HEK293 (cell line): ENCODE measurements around the gene STXBP5L.

Source experiments
- AEBP2 ChIP-seq: fragments of 450-650 bp; formaldehyde crosslinking; IDR thresholded peaks from 2 replicates; pipeline ENCODE4 v1.5.1; 2016; ENCODE audit warnings: missing biosample characterization, missing genetic modification characterization, borderline replicate concordance
- BCL6B ChIP-seq: fragments of 450-650 bp; formaldehyde crosslinking; IDR thresholded peaks from 2 replicates; pipeline ENCODE4 v1.5.1; 2017; ENCODE audit warnings: missing biosample characterization, missing genetic modification characterization
- GFI1B ChIP-seq: fragments of 450-650 bp; formaldehyde crosslinking; IDR thresholded peaks from 2 replicates; pipeline ENCODE4 v1.5.1; 2016; ENCODE audit warnings: missing biosample characterization, missing genetic modification characterization
- HIC1 ChIP-seq: fragments of 450-650 bp; formaldehyde crosslinking; IDR thresholded peaks from 2 replicates; pipeline ENCODE4 v1.5.1; 2016; ENCODE audit warnings: missing biosample characterization, missing genetic modification characterization
- HOXC10 ChIP-seq: sonication (generic); formaldehyde crosslinking; IDR thresholded peaks from 2 replicates; pipeline ENCODE4 v1.8.1; 2023; ENCODE audit warnings: mild to moderate bottlenecking, missing genetic modification reagents
- SETDB1 ChIP-seq: IDR thresholded peaks from one replicate; pipeline ENCODE4 v1.6.1; 2017; ENCODE audit warnings: mild to moderate bottlenecking, low read length, moderate library complexity, mixed read lengths; ENCODE audit not compliant: insufficient read length
- SP2 ChIP-seq: fragments of 450-650 bp; formaldehyde crosslinking; IDR thresholded peaks from 2 replicates; pipeline ENCODE4 v1.5.1; 2016; ENCODE audit warnings: missing biosample characterization, missing genetic modification characterization
- WT1 ChIP-seq: fragments of 450-650 bp; formaldehyde crosslinking; IDR thresholded peaks from 2 replicates; pipeline ENCODE4 v1.5.1; 2016; ENCODE audit warnings: missing biosample characterization, missing genetic modification characterization
- ZBTB48 ChIP-seq: fragments of 450-650 bp; formaldehyde crosslinking; IDR thresholded peaks from 2 replicates; pipeline ENCODE4 v1.5.1; 2016; ENCODE audit warnings: missing biosample characterization, missing genetic modification characterization
- ZFP69B ChIP-seq: fragments of 450-650 bp; formaldehyde crosslinking; IDR thresholded peaks from 2 replicates; pipeline ENCODE4 v1.5.1; 2016; ENCODE audit warnings: missing biosample characterization, missing genetic modification characterization
- ZNF121 ChIP-seq: fragments of 450-650 bp; formaldehyde crosslinking; IDR thresholded peaks from 2 replicates; pipeline ENCODE4 v1.5.1; 2016; ENCODE audit warnings: missing biosample characterization, missing genetic modification characterization
- ZNF133 ChIP-seq: fragments of 450-650 bp; formaldehyde crosslinking; IDR thresholded peaks from 2 replicates; pipeline ENCODE4 v1.5.1; 2016; ENCODE audit warnings: missing biosample characterization, missing genetic modification characterization
- ZNF148 ChIP-seq: fragments of 450-650 bp; formaldehyde crosslinking; IDR thresholded peaks from 2 replicates; pipeline ENCODE4 v1.5.0; 2017; ENCODE audit warnings: missing biosample characterization, missing genetic modification characterization, borderline replicate concordance
- ZNF239 ChIP-seq: fragments of 450-650 bp; formaldehyde crosslinking; IDR thresholded peaks from 2 replicates; pipeline ENCODE4 v1.5.1; 2016; ENCODE audit warnings: missing biosample characterization, missing genetic modification characterization
- ZNF26 ChIP-seq: fragments of 450-650 bp; formaldehyde crosslinking; IDR thresholded peaks from 2 replicates; pipeline ENCODE4 v1.5.1; 2016; ENCODE audit warnings: missing biosample characterization, missing genetic modification characterization
- ZNF335 ChIP-seq: fragments of 450-650 bp; formaldehyde crosslinking; conservative IDR thresholded peaks from 2 replicates; pipeline ENCODE4 v1.5.1; 2016; ENCODE audit warnings: missing biosample characterization, missing genetic modification characterization
- ZNF518A ChIP-seq: fragments of 450-650 bp; formaldehyde crosslinking; conservative IDR thresholded peaks from 2 replicates; pipeline ENCODE4 v1.5.1; 2016; ENCODE audit warnings: low read depth, missing biosample characterization, missing genetic modification characterization
- ZNF596 ChIP-seq: fragments of 450-650 bp; IDR thresholded peaks from 2 replicates; pipeline ENCODE4 v1.5.0; 2018; ENCODE audit warnings: missing biosample characterization, mild to moderate bottlenecking, missing genetic modification characterization, moderate library complexity
- ZNF626 ChIP-seq: fragments of 450-650 bp; sonication (Bioruptor Pico); formaldehyde crosslinking; IDR thresholded peaks from 2 replicates; pipeline ENCODE4 v1.5.1; 2018; ENCODE audit warnings: missing biosample characterization, missing genetic modification characterization, inconsistent platforms
- ZNF677 ChIP-seq: fragments of 450-650 bp; IDR thresholded peaks from 2 replicates; pipeline ENCODE4 v1.5.0; 2018; ENCODE audit warnings: missing biosample characterization, mild to moderate bottlenecking, missing genetic modification characterization, moderate library complexity
- ZNF777 ChIP-seq: fragments of 450-650 bp; formaldehyde crosslinking; IDR thresholded peaks from 2 replicates; pipeline ENCODE4 v1.5.1; 2017; ENCODE audit warnings: missing biosample characterization, missing genetic modification characterization, borderline replicate concordance
- ZSCAN23 ChIP-seq: fragments of 450-650 bp; formaldehyde crosslinking; IDR thresholded peaks from 2 replicates; pipeline ENCODE4 v1.5.1; 2016; ENCODE audit warnings: missing biosample characterization, missing genetic modification characterization

Gene STXBP5L

GRCh38 chr3:120908030-120908794 is at the start of gene STXBP5L (continued):
- TF ChIP-seq SETDB1: no peak
- TF ChIP-seq ZNF148 (tag by site-specific recombination): no peak
- no peak for TF ChIP-seq ZNF239
- TF ChIP-seq ZNF777 (tag by site-specific recombination): peak; percentile 65; the same call in 1 of the 2 replicates
- TF ChIP-seq AEBP2: no peak
- TF ChIP-seq ZNF335 (tag by site-specific recombination): peak; percentile 99
- TF ChIP-seq SP2: peak; percentile 94
- no peak for TF ChIP-seq ZNF26
- TF ChIP-seq ZNF596 (tag by site-specific recombination): peak; percentile 76
- no peak for TF ChIP-seq ZNF121 (tag by site-specific recombination)
- 0 out of 2 replicates have a peak, but pooled peaks have one; percentile 55 for TF ChIP-seq ZFP69B (tag by site-specific recombination)
- peak; percentile 27; the same call in 1 of the 2 replicates for TF ChIP-seq ZSCAN23 (tag by site-specific recombination)
- TF ChIP-seq HOXC10 (CRISPR knock-in tag): no peak
- TF ChIP-seq BCL6B (tag by site-specific recombination): no peak
- peak; percentile 80 for TF ChIP-seq ZBTB48 (tag by site-specific recombination)
- no peak for TF ChIP-seq ZNF626 (tag by site-specific recombination)
- no peak for TF ChIP-seq WT1 (tag by site-specific recombination)
- TF ChIP-seq ZNF133 (tag by site-specific recombination): no peak
- no peak for TF ChIP-seq HIC1
- TF ChIP-seq GFI1B (tag by site-specific recombination): no peak
- no peak for TF ChIP-seq ZNF518A (tag by site-specific recombination)
- TF ChIP-seq ZNF677 (tag by site-specific recombination): no peak
